Kidney capillary endothelial cell (primary cell): Measurements from ENCODE around the gene ENG.

Experiments
- DNase-seq: peaks from one replicate; pipeline ENCODE4 v3.0.0-alpha.2; 2018; ENCODE audit warnings: low spot score

Gene ENG

GRCh38 chr9:127814619-127815511 lies 39.6 kb downstream of the ENG start:
- no peak for DNase-seq

GRCh38 chr9:127813686-127814226 lies 40.7 kb downstream of the ENG start:
- DNase-seq: no peak

GRCh38 chr9:127812936-127813675 lies 41.4 kb downstream of the ENG start:
- no peak for DNase-seq

- no peak for DNase-seq
Measured at GRCh38 chr9:127812011-127812410, 42.4 kb downstream of the ENG start.

GRCh38 chr9:127810378-127811187 lies 43.9 kb downstream of the ENG start:
- DNase-seq: no peak

GRCh38 chr9:127809540-127810377 lies 44.7 kb downstream of the ENG start:
- no peak for DNase-seq

GRCh38 chr9:127809002-127809539 lies 45.4 kb downstream of the ENG start:
- no peak for DNase-seq

- DNase-seq: no peak
Measured at GRCh38 chr9:127808347-127809001, 46.0 kb downstream of the ENG start.

GRCh38 chr9:127806871-127807270 lies 47.6 kb downstream of the ENG start:
- no peak for DNase-seq

GRCh38 chr9:127805620-127806019 lies 48.8 kb downstream of the ENG start:
- no peak for DNase-seq

GRCh38 chr9:127803507-127804352 lies 50.7 kb downstream of the ENG start:
- no peak for DNase-seq

GRCh38 chr9:127802576-127803443 lies 51.6 kb downstream of the ENG start, which contains the start of gene FPGS:
FPGS (plus strand) TSS chr9:127802882; CDS start chr9:127802925, 43 bp downstream.
- no peak for DNase-seq

GRCh38 chr9:127801955-127802575 lies 52.4 kb downstream of the ENG start:
- DNase-seq: no peak

GRCh38 chr9:127796852-127797370 lies 57.5 kb downstream of the ENG start:
- no peak for DNase-seq

- DNase-seq: no peak
Measured at GRCh38 chr9:127796225-127796813, 58.1 kb downstream of the ENG start.

- DNase-seq: no peak
Measured at GRCh38 chr9:127794001-127794791, 60.3 kb downstream of the ENG start.
